GM12878 (cell line): ENCODE results near the gene ISG20L2. TPM values are rescaled to one million over a fixed set of nuclear protein-coding genes. Genes with fewer than 3 reads are reported as not detected.

Experiments
- ATAC-seq: fragments of 200-7000 bp; cut with Tn5 transposase; 3 replicates; pipeline ENCODE4 v1.9.1; 2020; ENCODE audit warnings: mild to moderate bottlenecking, moderate library complexity
- BruUV-seq: library from RNA; stranded (reverse); fragments of 400-500 nt; replicated peaks from 2 replicates; lab custom pipeline; 2021; lab: Mats Ljungman, UMichigan
- CTCF ChIA-PET: fragments of 300-600 bp; sonication (Branson Sonifier 250); formaldehyde crosslinking; extraction: SDS; loops from one replicate; lab custom pipeline; 2021; ENCODE audit warnings: inconsistent platforms; lab: Yijun Ruan, JAX
- POLR2A ChIA-PET: fragments of 350-600 bp; formaldehyde crosslinking; extraction: SDS; loops from one replicate; lab custom pipeline; 2021; ENCODE audit warnings: inconsistent platforms; lab: Charles Lee
- RAD21 ChIA-PET: fragments of 300-600 bp; sonication (Branson Sonifier 250); formaldehyde crosslinking; loops from one replicate; lab custom pipeline; 2023; ENCODE audit warnings: antibody characterized with exemption; ENCODE audit not compliant: unreplicated experiment; lab: Charles Lee
- SMC1A ChIA-PET: fragments of 300-600 bp; sonication (Branson Sonifier 250); formaldehyde crosslinking; loops from one replicate; lab custom pipeline; 2023; ENCODE audit not compliant: unreplicated experiment, uncharacterized antibody; lab: Charles Lee
- DNase-seq: peaks from one replicate; pipeline ENCODE4 v3.0.0-alpha.2; 2011; ENCODE audit warnings: low read depth, low spot score
- FAIRE-seq: peaks from 3 replicates; lab custom pipeline; 2011; peaks lifted over from hg19 to GRCh38; lab: Jason Lieb, UNC
- H2AFZ ChIP-seq: 2 replicates; pipeline ENCODE4 v1.6.0; 2011; ENCODE audit warnings: low read depth, low read length, control low read depth; ENCODE audit not compliant: control insufficient read depth
- H3K27ac ChIP-seq: 2 replicates; pipeline ENCODE4 v1.5.1; 2011; ENCODE audit warnings: control low read depth; ENCODE audit not compliant: control insufficient read depth, insufficient read depth
- H3K27me3 ChIP-seq, 2 experiments: replicated peaks in 1 of 2; 2 replicates each; pipeline versions ENCODE4 v1.6.0 to v1.6.1; 2011; ENCODE audit warnings: low read length in 1 of 2; ENCODE audit not compliant: control insufficient read depth in 2 of 2, insufficient read depth in 2 of 2
- H3K36me3 ChIP-seq, 2 experiments: 2 replicates each; pipeline ENCODE4 v1.5.1; 2011; ENCODE audit warnings: low read length in 1 of 2; ENCODE audit not compliant: control insufficient read depth in 2 of 2, insufficient read depth in 2 of 2
- H3K4me1 ChIP-seq: 2 replicates; pipeline ENCODE4 v1.6.1; 2011; ENCODE audit warnings: mild to moderate bottlenecking, low read length, moderate library complexity, mixed read lengths; ENCODE audit not compliant: control insufficient read depth, insufficient read depth
- H3K4me2 ChIP-seq: 2 replicates; pipeline ENCODE4 v1.6.0; 2011; ENCODE audit warnings: control low read depth; ENCODE audit not compliant: control insufficient read depth, insufficient read depth
- H3K4me3 ChIP-seq: fragments of 200-600 bp; sonication (generic); 2 replicates; pipeline ENCODE4 v1.5.1; 2016
- H3K79me2 ChIP-seq: 2 replicates; pipeline ENCODE4 v1.6.0; 2011; ENCODE audit warnings: low read length; ENCODE audit not compliant: control insufficient read depth, insufficient read depth
- H3K9ac ChIP-seq: 2 replicates; pipeline ENCODE4 v1.8.0; 2011; ENCODE audit warnings: low read length, control low read depth, mixed read lengths; ENCODE audit not compliant: control insufficient read depth, insufficient read depth
- H3K9me3 ChIP-seq: replicated peaks from 3 replicates; pipeline ENCODE4 v1.5.1; 2011; ENCODE audit warnings: mild to moderate bottlenecking, low read length; ENCODE audit not compliant: control insufficient read depth, insufficient read depth
- H4K20me1 ChIP-seq: 2 replicates; pipeline ENCODE4 v1.6.0; 2011; ENCODE audit not compliant: control insufficient read depth, insufficient read depth
- EZH2 ChIP-seq: IDR thresholded peaks from 2 replicates; pipeline ENCODE4 v1.6.1; 2012; ENCODE audit warnings: low read depth, mild to moderate bottlenecking, control low read depth, inconsistent platforms, low read length, borderline replicate concordance; ENCODE audit not compliant: control insufficient read depth
- HDGF ChIP-seq: fragments of 450-650 bp; IDR thresholded peaks from 2 replicates; pipeline ENCODE4 v1.6.1; 2016; ENCODE audit warnings: antibody characterized with exemption
- RAD21 ChIP-seq: IDR thresholded peaks from 2 replicates; pipeline ENCODE4 v1.6.1; 2011; ENCODE audit warnings: mild to moderate bottlenecking, low read depth, low read length, moderate library complexity; ENCODE audit not compliant: insufficient read depth
- SMARCA5 ChIP-seq: fragments of 450-650 bp; IDR thresholded peaks from 2 replicates; pipeline ENCODE4 v1.6.1; 2017; ENCODE audit warnings: mild to moderate bottlenecking
- SMC3 ChIP-seq: IDR thresholded peaks from 2 replicates; pipeline ENCODE4 v1.6.1; 2011; ENCODE audit warnings: low read length, improper control_type of control experiment, borderline replicate concordance
- YY1 ChIP-seq: IDR thresholded peaks from 2 replicates; pipeline ENCODE4 v1.6.1; 2011; ENCODE audit warnings: low read depth, mild to moderate bottlenecking, low read length
- WGBS: methylation state at CpG from one replicate; pipeline ENCODE4 v1.1.6; 2016; ENCODE audit warnings: low lambda C conversion rate; ENCODE audit not compliant: insufficient replicate concordance, insufficient coverage; ENCODE audit errors: missing lambda C conversion rate; 5-methylcytosine and 5-hydroxymethylcytosine counted together
- in situ Hi-C: fragments of 300-500 bp; cut with MboI; formaldehyde crosslinking; loops from 9 replicates; pipeline ENCODE4 v1.14.3; 2018; ENCODE audit warnings: mixed read lengths
- intact Hi-C: fragments of 100-400 bp; cut with micrococcal nuclease; formaldehyde crosslinking; loops from one replicate; pipeline ENCODE4 v1.14.2; 2022; ENCODE audit not compliant: unreplicated experiment
- polyA plus RNA-seq, 11 experiments: library from polyadenylated mRNA; depleted of rRNA in 4 of 11; unstranded in 6 of 11; stranded (reverse) in 5 of 11; fragments of >200 nt; fragmentation: Nextera tagmentation in 4 of 11; fragmentation: Illumina TruSeq in 1 of 11; extraction: Ambion mirVana in 4 of 11; extraction: Trizol in 1 of 11; gene quantifications; 1 replicate in 1 of 11; 2 replicates in 10 of 11; pipeline versions ENCODE4 v1.2.1 to v1.2.3, GENCODE V29; 2011 to 2016; ENCODE audit warnings: inconsistent platforms in 2 of 11, missing spikeins in 2 of 11, low read depth in 1 of 11
- total RNA-seq, 4 experiments: library from RNA; depleted of rRNA in 3 of 4; stranded (reverse); fragments of >200 nt in 3 of 4; fragmentation: Illumina TruSeq in 1 of 4; extraction: Trizol in 1 of 4; gene quantifications; 2 replicates each; pipeline versions ENCODE4 v1.2.1 to v1.2.3, GENCODE V29; 2013 to 2021
- TF ChIP-seq, protein P1 (sequence below), 3 experiments: IDR thresholded peaks in 2 of 3; conservative IDR thresholded peaks in 1 of 3; 2 replicates each; pipeline ENCODE4 v1.5.1; 2011; ENCODE audit warnings: low read depth in 3 of 3, low read length in 3 of 3, mild to moderate bottlenecking in 3 of 3, control low read depth in 2 of 3, moderate library complexity in 2 of 3, inconsistent platforms in 1 of 3, mixed read lengths in 1 of 3; ENCODE audit not compliant: control insufficient read depth in 2 of 3, insufficient read depth in 1 of 3; ENCODE audit errors: extremely low read depth in 1 of 3
- TF ChIP-seq, protein P2 (sequence below): fragments of 450-650 bp; IDR thresholded peaks from 2 replicates; pipeline ENCODE4 v1.6.1; 2017; ENCODE audit warnings: mild to moderate bottlenecking, low read depth, inconsistent platforms; ENCODE audit not compliant: poor library complexity, severe bottlenecking

The ISG20L2 gene
- total and polyA plus RNA-seq, 10 of the 15 experiments (the other 5 are each of a cell fraction or from before 2014, with no cell fraction given): 16.4 to 111 (median 48.0) TPM

DNA sequence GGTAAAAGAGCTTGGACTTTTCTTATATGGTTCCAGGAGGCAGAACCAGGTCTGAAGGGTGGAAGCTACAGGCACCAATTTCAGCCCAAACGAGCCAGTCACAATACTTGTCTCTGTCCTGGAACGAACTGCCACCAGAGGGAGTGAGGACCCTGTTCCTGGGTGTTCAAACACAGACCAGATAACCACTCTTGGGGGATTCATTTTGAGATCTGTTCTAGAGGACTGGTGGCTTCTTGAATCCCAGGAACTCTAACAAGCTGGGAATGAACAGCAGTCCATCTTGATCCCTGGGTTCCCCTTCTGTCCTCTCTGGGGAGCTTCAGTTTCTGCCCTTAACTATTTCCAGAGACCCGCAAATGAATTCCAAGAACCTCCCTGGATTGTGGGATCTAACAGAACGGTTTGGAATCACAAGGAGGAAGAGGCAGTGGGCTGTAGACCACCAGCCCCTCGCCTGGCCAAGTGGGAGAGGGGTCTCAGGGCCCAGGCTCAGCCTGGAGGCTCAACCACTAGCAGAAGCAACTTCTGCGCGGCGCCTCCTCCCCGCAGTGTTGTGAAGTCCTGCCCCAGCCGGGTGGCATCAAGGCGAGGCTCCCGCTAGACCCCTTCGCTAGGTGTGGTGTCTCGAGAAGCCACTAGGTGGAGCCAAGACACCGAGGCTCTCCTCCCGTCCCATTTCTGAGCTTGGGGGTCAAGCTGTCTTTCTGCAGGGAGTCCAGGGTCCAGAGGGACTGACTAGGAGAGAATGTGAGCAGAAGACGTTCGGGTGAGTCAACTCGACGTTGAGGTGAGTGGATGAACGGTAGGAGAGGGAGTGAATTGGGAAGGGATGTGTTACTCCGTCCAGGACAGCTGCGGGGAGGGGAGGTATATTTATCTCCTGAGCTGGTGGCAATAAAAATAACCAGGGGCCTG, 39.3 kb downstream of the ISG20L2 start:
- peak; percentile 97 for ATAC-seq
- no peak overlapping the region for H3K4me3 ChIP-seq
- no peak overlapping the region for H3K9ac ChIP-seq
- H3K79me2 ChIP-seq: no peaks in the 10 kb centered on the region
- peaks cover 4% of the 10 kb centered on the region for H3K4me1 ChIP-seq
- no TSS peak for BruUV-seq
- H3K27ac ChIP-seq: no peak overlapping the region
- no peak for DNase-seq
- H3K9me3 ChIP-seq: no peaks in the 10 kb centered on the region
- ChIA-PET RAD21 (interaction anchor here (0.6 to 10.2 kb wide), 34 partner anchors 9 to 475 kb away, joined by 3 to 173 read pairs (median 5); partner anchors contain the start of genes CRABP2, HDGF, INSRR and ISG20L2), POLR2A (interaction anchor here (1.1 to 3.1 kb wide), 3 partner anchors 37 to 172 kb away, joined by 4 to 21 read pairs (median 4); no protein-coding TSS in a partner anchor), SMC1A (interaction anchor here (0.6 to 4.0 kb wide), 26 partner anchors 9 to 385 kb away, joined by 3 to 168 read pairs (median 4); partner anchors contain the start of genes CRABP2, ISG20L2, METTL25B and NTRK1), CTCF (interaction anchor here (0.6 to 11.1 kb wide), 59 partner anchors 9 to 1115 kb away, joined by 3 to 433 read pairs (median 4); partner anchors contain the start of genes CRABP2, HAPLN2, HDGF and INSRR)
- H2AFZ ChIP-seq: no peak overlapping the region
- intact Hi-C loops (loop anchor here (1.0 kb wide), 3 partner anchors 37 to 201 kb away; partner anchors contain the start of gene NTRK1), in situ Hi-C loops (loop anchor here (5.0 kb wide), 1 partner anchor 173 kb away; the partner anchor contains the start of gene NTRK1)
- peak; percentile 94 for FAIRE-seq
- no peaks in the 10 kb centered on the region for H3K36me3 ChIP-seq
- peaks cover 4% of the 10 kb centered on the region; the same call in 1 of the 2 replicates for H4K20me1 ChIP-seq
- under 1% methylated on average over 23 of the region's 23 CpGs for WGBS
- H3K4me2 ChIP-seq: no peak overlapping the region; the same call in 1 of the 2 replicates
- TF ChIP-seq HDGF (peak; percentile 38; the same call in 1 of the 2 replicates), SMC3 (peak; percentile 86), EZH2 (0 out of 2 replicates have a peak, but pooled peaks have one; percentile 14), SMARCA5 (no peak), RAD21 (peak; percentile 91), YY1 (peak; percentile 38; the same call in 1 of the 2 replicates)
- TF ChIP-seq, protein P1, sequence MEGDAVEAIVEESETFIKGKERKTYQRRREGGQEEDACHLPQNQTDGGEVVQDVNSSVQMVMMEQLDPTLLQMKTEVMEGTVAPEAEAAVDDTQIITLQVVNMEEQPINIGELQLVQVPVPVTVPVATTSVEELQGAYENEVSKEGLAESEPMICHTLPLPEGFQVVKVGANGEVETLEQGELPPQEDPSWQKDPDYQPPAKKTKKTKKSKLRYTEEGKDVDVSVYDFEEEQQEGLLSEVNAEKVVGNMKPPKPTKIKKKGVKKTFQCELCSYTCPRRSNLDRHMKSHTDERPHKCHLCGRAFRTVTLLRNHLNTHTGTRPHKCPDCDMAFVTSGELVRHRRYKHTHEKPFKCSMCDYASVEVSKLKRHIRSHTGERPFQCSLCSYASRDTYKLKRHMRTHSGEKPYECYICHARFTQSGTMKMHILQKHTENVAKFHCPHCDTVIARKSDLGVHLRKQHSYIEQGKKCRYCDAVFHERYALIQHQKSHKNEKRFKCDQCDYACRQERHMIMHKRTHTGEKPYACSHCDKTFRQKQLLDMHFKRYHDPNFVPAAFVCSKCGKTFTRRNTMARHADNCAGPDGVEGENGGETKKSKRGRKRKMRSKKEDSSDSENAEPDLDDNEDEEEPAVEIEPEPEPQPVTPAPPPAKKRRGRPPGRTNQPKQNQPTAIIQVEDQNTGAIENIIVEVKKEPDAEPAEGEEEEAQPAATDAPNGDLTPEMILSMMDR (IDR thresholded peaks at IDR 0.05 in 2 of 3, conservative IDR thresholded peaks at IDR 0.05 in 1 of 3; ENCODE audit: control insufficient read depth in 2 of 3, extremely low read depth in 1 of 3, insufficient read depth in 1 of 3, low read depth in 3 of 3, low read length in 3 of 3): peak; percentile 92 to 97 (median 97)
- TF ChIP-seq, protein P2, sequence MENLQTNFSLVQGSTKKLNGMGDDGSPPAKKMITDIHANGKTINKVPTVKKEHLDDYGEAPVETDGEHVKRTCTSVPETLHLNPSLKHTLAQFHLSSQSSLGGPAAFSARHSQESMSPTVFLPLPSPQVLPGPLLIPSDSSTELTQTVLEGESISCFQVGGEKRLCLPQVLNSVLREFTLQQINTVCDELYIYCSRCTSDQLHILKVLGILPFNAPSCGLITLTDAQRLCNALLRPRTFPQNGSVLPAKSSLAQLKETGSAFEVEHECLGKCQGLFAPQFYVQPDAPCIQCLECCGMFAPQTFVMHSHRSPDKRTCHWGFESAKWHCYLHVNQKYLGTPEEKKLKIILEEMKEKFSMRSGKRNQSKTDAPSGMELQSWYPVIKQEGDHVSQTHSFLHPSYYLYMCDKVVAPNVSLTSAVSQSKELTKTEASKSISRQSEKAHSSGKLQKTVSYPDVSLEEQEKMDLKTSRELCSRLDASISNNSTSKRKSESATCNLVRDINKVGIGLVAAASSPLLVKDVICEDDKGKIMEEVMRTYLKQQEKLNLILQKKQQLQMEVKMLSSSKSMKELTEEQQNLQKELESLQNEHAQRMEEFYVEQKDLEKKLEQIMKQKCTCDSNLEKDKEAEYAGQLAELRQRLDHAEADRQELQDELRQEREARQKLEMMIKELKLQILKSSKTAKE: no peak
- H3K27me3 ChIP-seq: peaks cover 18 to 33% of the 10 kb centered on the region in 2 experiments
